LNCAP (cell line): ENCODE measurements around the gene WDR38.

Experiments
- TF ChIP-seq, protein P1 (sequence below): fragments of 450-650 bp; IDR thresholded peaks from 2 replicates; pipeline ENCODE4 v1.5.1; 2017; ENCODE audit warnings: mild to moderate bottlenecking

Gene WDR38

DNA sequence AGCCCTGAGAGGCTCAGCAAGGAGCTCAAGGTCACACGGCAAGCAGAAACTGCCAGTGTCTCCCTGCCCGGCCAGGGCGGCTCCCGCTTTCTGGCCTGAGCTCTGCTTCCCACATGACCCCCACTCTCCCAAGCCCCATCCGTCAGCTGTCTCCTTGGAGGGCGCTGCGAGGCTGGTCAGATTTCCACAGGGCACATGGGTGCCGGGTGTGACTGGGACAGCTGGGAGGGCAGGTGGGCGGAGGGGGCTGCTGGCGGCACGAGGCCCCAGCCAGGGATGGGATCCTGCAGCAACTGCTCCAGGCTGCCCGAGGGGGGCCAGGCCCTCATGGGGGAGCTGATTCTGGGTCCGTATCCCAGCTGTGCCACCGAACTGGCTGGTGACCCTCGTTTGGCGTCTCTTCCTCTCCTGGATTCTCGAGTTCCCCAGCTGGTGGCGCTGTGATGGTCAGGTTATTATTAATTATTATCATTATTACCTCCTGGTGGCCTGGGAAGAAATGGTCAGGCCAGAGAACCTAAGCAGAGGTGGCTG is 12.9 kb upstream of the WDR38 start:
- TF ChIP-seq, protein P1, sequence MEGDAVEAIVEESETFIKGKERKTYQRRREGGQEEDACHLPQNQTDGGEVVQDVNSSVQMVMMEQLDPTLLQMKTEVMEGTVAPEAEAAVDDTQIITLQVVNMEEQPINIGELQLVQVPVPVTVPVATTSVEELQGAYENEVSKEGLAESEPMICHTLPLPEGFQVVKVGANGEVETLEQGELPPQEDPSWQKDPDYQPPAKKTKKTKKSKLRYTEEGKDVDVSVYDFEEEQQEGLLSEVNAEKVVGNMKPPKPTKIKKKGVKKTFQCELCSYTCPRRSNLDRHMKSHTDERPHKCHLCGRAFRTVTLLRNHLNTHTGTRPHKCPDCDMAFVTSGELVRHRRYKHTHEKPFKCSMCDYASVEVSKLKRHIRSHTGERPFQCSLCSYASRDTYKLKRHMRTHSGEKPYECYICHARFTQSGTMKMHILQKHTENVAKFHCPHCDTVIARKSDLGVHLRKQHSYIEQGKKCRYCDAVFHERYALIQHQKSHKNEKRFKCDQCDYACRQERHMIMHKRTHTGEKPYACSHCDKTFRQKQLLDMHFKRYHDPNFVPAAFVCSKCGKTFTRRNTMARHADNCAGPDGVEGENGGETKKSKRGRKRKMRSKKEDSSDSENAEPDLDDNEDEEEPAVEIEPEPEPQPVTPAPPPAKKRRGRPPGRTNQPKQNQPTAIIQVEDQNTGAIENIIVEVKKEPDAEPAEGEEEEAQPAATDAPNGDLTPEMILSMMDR: peak; percentile 29; the same call in 1 of the 2 replicates

DNA sequence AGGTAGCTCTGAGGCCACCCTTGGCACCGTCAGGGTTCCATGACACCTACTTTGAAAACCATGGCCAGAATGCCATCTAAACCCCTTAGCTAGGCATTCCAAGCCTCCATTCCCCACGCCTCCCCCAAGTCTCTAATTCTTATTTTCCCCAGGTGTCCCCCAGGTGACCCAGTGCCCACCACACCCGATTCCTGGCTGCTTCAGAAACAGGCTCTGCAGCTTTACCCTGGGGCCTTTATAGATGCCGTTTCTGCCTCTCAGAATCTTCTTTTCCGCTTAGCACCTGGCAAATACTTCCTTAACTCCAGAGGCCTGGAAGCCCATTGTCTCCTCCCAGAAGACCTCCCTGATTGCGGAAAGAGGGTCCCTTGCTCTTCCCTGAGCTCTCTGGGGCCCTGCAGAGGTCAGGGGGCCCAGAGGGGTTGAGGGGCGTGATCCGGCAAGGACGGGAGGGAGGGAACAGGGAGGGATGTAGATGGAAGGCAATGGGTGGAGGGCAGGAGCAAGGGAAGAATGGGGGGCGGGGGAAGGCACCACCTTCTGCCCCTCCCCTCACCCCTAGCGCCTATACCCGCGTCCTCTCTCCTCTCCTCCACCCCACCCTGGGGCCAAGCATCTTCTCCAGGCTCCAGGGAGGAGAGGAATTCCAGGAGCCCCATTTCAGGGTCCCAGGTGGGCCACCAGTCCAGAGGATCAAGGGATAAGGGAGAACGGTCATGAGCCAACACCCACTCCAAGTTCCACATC is 12.0 kb upstream of the WDR38 start:
- TF ChIP-seq, protein P1: no peak

DNA sequence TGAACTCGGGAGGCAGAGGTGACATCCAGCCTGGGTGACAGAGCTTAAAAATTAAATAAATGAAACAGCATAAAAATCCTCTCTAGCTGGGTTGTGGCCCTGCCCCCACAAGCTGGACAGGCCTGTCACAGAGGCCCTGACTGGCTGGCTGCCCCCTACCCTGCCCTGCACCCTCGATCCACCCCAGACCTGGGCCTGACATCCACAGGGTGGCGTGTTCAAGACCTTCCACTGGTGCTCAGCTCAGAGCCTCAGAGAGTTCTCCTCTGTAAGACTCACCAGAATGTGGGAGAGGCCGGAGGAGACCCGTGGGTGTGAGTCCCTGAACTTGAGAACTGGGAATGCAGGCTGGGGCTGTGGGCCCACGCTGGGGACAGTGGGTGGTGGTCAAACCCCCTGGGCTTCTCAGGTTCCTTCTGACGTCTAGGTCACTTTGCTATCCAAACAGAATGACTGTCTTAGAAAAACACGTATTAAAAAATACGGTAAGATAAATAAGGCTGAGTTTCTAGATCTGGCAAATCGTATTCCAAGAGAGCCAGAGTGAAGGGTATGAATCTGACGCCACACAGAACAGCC is 9.7 kb upstream of the WDR38 start:
- TF ChIP-seq, protein P1: no peak

DNA sequence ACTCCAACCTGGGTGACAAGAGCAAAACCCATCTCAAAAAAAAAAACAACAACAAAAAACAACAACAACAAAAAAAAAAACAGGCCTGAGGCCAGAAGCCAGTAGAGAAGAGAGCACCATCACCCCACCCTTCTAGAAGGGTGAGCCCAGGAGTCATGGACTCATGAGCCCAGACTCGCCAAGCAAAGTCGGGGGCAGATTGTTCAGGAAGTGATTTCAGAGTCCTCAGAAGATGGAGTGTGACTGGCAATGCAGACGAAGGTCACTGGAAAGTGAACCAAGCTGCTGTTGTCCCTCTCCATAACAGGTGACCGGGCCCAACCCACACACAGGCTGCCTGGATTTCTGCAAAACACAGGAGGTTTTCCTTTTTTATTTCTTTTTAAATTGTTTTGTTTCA is 9.0 kb upstream of the WDR38 start:
- TF ChIP-seq, protein P1: no peak

DNA sequence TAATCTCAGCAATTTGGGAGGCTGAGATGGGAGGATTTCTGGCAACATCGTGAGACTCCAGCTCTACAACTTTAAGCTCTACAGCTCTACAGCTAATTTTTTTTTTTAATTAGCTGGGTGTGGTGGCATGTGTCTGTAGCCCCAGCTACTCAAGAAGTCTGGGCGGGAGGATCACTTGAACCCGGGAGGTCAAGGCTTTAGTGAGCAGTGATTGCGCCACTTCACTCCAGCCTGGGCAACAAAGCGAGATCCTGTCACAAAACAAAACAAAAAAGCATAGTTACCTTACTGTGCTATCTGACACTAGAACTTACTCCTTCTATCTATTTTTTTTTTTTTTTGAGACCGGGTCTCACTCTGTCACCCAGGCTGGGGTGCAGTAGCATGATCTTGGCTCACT is 6.3 kb upstream of the WDR38 start:
- TF ChIP-seq, protein P1: no peak

DNA sequence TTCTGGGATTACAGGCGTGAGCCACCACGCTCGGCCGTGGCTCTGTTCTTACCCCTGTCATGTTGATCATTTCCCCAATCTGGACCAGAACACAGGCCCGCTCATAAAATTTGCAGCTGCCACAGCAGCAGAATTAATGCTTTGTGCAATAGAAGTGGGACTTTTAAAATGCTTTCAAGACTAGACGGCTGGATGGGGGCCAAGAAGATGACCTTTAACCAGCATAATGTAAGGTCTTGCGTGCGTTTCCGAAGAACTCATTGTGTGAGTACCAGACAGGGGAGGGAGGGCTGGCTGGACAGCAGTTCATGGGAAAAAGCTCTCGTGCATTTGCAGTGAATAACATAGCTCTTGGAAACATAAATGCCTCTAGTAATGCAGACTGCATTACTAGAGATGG is 3.5 kb upstream of the WDR38 start:
- TF ChIP-seq, protein P1: no peak

DNA sequence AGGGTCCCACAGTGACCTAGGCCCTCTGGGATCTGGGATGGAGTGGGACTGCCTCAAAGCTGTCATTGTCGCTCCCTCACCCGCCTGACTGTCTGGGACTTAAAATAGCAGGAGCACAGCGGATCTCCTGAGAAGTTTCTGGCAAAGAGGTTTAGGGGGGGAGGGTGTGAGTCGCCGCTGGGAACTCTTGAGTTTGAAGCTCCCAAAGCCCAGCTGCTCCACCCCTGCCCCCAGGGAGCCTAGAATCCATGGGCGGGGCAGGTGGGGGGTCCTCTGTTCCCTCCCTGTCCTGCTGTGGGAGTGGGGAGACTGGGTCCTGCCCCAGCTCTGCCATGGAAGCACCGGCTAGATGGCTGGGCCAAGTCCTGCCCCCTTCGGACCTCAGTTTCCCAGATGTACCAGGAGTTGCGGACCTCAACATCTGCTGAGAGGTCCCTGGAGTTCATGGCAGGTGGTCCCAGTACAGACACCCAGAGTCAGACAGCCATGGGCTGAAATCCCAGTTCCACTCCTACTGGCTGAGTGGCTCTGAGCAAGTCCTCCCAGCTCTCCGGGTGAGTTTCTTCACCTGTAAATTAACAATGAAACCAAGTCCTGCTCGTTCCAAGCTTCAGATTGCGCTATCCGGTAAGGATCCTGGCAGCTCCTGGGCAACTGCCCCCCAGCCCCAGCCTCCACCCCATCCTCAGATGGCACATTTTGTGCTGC is 985 bp upstream of the WDR38 start:
- TF ChIP-seq, protein P1: no peak
